ENCODE measurements around the gene YPEL2. TPM values are rescaled to one million over a fixed set of nuclear protein-coding genes. Genes with fewer than 3 reads are reported as not detected.

The YPEL2 gene
- total RNA-seq, 2 donors from 2014 or later, result 10.5 to 25.4 TPM

- DNase-seq (no peak), ATAC-seq (peak in 1 of 2 donors; percentile 21)
- intact Hi-C loops (cut with DNase I), result no loop called here
Measured at GRCh38 chr17:59415397-59415796, 83.9 kb downstream of the YPEL2 start.

GRCh38 chr17:59416184-59416583 lies 84.7 kb downstream of the YPEL2 start:
- DNase-seq (no peak), ATAC-seq (peak in 1 of 2 donors; percentile 24)
- intact Hi-C loops (cut with DNase I), result no loop called here

DNA sequence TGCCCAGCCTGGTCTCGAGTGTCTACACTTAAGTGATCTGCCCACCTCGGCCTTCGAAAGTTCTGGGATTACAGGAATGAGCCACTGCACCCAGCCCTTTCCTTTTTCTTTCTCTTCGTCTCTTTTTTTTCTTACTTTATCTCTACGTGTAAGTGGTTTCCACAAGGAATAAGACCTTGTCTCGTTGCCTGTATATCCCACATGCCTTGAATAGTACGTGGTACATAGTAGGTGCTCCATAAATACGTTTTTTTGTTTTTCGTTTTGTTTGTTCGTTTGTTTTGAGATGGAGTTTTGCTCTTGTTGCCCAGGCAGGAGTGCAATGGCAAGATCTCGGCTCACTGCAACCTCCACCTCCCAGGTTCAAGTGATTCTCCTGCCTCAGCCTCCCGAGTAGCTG lies 86.0 kb downstream of the YPEL2 start:
- ATAC-seq, result no peak
- no peak for DNase-seq
- intact Hi-C loops (cut with DNase I), result no loop called here

DNA sequence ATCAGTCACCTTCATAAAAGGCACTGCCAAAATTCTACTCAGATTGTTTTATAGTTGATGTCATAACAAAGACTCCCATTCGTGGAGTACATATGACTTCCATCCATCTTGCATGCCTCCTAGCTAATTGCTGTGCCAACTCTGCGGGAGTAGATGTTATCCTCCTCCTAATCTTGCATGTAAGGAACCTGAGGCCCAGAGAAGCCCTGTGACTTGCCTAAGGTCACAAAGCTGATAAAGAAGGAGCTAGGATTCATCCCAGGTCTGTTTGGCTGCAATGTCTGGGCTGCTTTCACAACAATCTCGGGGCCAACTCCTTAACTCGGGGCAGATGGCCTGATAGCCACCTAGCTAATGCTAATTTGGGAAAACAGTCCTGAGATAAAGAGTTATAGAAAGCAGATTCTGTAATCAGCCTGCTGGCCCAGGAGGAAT lies 87.3 kb downstream of the YPEL2 start:
- intact Hi-C loops (cut with DNase I), result no loop called here
- DNase-seq (no peak), ATAC-seq (no peak)

DNA sequence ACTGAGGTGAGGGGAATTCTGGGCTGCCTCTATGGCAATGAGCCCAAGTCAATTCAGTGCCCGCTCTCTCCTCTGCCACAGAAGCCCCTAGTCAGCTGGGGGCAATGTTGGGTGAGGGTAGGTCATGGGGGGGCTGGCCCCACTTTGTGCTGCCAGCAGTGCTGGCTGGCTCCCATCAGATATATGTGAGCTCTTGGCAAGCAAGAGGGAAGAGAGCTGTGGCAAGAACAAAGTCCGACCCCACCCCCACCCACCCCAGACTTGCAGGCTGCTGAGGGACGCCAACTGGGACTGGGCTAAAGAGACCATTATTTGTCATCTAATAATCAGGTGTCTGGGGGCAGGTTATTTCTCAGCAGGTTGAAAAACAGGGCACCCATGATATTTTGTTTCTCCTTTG lies 89.4 kb downstream of the YPEL2 start:
- ATAC-seq (no peak), DNase-seq (no peak)
- intact Hi-C loops (cut with DNase I), result loop anchor here in 1 of 2 donors (5.0 kb wide), 1 partner anchor 34 kb away; no protein-coding TSS in a partner anchor

DNA sequence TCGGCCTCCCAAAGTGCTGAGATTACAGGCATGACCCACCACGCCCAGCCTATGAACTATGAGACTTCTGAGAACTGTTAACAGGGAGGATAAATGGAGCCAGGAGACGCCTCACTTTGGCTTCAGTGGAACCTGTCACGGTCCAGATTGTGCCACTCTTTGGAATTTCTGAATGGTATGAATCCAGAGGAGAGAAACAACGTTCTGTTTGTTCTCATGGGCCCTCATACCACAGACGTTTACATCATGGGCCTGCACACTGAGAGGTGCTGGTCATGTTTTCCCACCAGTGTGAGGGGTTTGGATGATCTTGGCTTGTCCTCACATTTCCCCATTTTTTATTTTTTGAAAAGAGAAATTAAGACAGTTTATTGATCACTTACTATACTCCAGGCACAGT lies 90.3 kb downstream of the YPEL2 start:
- ATAC-seq (no peak), DNase-seq (no peak)
- intact Hi-C loops (cut with DNase I), result loop anchor here in 1 of 2 donors (5.0 kb wide), 1 partner anchor 34 kb away; no protein-coding TSS in a partner anchor

DNA sequence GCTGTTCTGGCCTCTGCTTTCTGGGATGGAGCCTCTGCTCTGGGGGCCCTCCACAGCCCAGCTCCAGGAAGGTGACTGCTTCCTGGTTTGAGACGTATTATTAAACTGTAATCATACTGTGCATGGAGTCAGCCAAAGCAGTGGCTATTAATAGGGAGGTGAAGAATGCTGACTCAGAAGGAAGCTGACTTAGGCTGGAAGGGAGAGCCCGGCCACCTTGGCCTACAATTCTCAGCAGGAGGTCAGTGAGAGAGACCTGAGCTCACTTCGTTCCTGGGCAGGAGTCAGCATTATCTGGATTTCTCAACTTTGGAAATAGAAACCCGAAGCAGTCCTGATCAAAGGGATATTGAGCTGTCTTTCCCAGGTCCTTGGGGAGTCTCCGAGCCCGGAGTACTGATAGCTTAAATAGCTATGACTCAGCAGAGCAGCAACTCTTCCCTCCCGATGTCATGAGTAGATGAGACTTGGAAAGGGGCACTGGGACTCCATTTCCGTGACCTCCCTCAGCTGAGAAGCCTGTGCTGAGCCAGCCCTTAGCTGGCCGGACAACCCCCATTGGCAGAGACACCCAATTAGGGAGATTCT lies 91.8 kb downstream of the YPEL2 start:
- intact Hi-C loops (cut with DNase I), result loop anchor here in 1 of 2 donors (5.0 kb wide), 1 partner anchor 36 kb away; no protein-coding TSS in a partner anchor
- peak; percentile 57 for DNase-seq

DNA sequence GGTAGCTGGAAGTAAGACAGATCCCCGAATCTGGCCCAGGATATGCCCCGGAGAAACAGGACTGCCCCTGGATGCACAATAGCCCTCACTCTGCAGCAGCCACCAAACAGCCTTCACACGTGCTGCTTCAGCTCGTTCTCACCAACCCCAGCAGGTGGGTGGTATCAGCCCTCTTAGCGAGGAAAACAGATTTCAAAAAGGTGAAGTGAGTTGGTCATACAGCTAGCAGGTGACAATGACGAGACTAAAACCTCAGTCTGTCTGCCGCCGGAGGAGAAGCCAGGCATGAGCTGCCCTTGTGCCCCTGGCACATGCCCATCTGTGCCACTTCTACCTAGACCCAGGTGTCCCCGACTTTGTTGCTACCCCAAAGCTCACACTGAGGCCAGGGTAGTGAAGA lies 92.4 kb downstream of the YPEL2 start:
- no peak for ATAC-seq

More for the DNA sequence above, 91.8 kb downstream of the YPEL2 start:
- peak; percentile 60 to 82 for ATAC-seq

DNA sequence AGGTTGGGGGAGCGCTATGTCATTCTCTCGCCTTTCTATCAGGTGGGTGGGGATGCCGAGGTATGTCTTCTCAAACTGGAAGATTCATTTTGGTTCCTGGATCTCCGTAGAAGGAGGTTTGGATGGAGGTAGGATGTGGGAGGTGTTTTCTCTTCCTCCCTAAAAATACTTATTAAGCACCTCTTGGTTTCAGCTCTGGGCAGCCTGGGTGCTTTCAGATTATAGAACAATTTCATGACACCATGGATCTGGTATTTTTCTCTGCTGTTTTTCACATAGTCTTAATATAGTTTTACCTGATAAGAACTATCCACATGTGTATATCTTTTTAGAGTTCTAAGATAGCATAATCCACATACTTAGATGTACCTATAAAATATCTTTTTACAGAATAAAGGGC lies 92.9 kb downstream of the YPEL2 start:
- ATAC-seq (peak; percentile 18 to 36), DNase-seq (no peak)
- intact Hi-C loops (cut with DNase I), result loop anchor here in 1 of 2 donors (5.0 kb wide), 1 partner anchor 37 kb away; no protein-coding TSS in a partner anchor

More for the DNA sequence above, 92.4 kb downstream of the YPEL2 start:
- DNase-seq, result no peak
- intact Hi-C loops (cut with DNase I), result loop anchor here in 1 of 2 donors (5.0 kb wide), 1 partner anchor 37 kb away; no protein-coding TSS in a partner anchor

- intact Hi-C loops (cut with DNase I), result loop anchor here in 1 of 2 donors (5.0 kb wide), 1 partner anchor 53 kb away; no protein-coding TSS in a partner anchor
- ATAC-seq, result peak; percentile 31 to 64
- peak; percentile 54 for DNase-seq
Measured at GRCh38 chr17:59425085-59425931, 93.9 kb downstream of the YPEL2 start.

DNA sequence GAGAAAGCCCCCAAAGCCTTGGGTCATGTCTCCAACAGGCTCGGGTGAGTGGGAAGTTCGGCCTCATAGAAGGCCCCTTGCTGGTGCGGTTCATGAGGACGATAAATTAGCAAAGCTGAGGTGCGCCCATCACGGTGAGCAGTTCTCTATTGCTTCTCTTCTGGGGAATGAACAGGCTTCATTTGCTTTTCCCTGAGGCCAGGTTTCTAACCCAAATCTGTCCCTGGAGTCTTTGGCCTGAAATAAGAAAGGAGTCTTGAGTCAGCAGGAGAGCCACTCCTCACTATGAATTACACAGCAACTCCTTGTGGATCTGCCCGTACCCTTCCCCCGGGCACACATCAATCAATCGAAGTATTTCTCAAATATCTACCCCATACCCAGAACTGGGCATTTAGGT lies 94.6 kb downstream of the YPEL2 start:
- ATAC-seq (no peak), DNase-seq (no peak)
- intact Hi-C loops (cut with DNase I), result loop anchor here in 1 of 2 donors (5.0 kb wide), 1 partner anchor 54 kb away; no protein-coding TSS in a partner anchor

DNA sequence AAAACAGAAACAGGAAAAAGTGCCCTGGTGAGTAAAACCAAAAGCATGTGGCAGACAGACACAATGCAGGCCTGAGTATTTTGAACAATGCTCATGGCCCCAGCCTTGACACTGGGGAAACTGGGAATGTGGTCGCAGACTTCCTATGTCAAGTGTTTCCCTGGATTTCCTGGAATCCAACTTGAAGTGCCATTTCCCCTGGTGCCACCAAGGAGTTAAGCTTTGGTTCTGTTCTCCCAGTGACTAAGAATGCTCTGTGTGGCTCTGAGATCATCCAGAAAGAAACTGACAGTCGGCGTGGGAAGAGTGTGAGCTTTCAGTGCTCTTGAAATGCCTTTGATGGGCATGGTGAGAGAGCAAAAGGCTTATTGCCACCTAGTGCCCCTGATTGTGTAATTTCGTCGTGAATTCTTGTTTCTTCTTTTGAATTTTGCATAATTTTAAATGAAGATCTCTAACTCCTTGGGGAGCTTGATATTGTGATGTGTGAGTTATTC lies 96.0 kb downstream of the YPEL2 start:
- ATAC-seq (peak; percentile 59 to 64), DNase-seq (no peak)
- intact Hi-C loops (cut with DNase I), result loop anchor here in 1 of 2 donors (5.0 kb wide), 1 partner anchor 55 kb away; no protein-coding TSS in a partner anchor

GRCh38 chr17:59427996-59428395 lies 96.5 kb downstream of the YPEL2 start:
- ATAC-seq, result peak; percentile 14 to 38
- no peak for DNase-seq
- intact Hi-C loops (cut with DNase I), result loop anchor here in 1 of 2 donors (5.0 kb wide), 1 partner anchor 56 kb away; no protein-coding TSS in a partner anchor

GRCh38 chr17:59428916-59429485 lies 97.5 kb downstream of the YPEL2 start:
- DNase-seq (no peak), ATAC-seq (no peak)
- intact Hi-C loops (cut with DNase I), result loop anchor here in 1 of 2 donors (5.0 kb wide), 1 partner anchor 57 kb away; no protein-coding TSS in a partner anchor

DNA sequence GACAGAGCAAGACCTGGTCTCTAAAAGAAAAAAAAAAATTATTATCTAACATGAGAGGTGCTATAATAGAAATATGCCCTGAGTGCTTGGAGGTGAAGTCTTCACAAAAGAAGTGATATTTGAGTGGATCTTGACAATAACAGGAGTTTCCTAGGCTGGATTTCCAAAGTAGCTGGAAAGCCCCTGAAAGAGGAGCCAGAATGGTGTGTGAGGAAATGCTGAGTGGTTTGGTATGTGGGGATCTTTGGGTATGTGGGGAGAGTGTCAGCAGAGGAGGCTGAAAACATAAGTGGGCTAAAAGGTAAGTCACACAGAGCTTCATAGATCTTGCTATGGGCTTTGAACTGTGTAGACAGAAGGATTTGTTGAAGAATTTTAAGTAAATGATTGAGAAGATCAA lies 100.1 kb downstream of the YPEL2 start:
- DNase-seq (no peak), ATAC-seq (no peak)
- intact Hi-C loops (cut with DNase I), result no loop called here

DNA sequence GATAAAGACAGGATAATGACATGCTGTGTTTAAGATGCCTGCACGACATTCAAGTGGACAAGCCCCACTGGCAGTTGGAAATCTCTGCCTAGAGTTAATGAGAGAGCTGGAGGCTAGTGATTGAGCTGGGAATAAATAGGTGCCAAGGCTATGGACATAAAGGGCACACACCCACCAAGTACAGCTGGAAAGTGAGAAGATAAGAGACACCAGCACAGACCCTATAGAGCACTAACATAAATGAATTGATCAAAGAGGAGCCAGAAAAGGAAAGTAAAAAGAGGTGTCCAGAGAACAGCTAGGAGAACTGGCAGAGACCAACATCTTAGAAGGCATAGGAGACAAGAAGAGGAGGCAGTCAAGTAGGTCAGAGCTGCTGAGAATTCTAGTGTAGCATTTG lies 101.2 kb downstream of the YPEL2 start:
- intact Hi-C loops (cut with DNase I), result no loop called here
- ATAC-seq (no peak), DNase-seq (no peak)

DNA sequence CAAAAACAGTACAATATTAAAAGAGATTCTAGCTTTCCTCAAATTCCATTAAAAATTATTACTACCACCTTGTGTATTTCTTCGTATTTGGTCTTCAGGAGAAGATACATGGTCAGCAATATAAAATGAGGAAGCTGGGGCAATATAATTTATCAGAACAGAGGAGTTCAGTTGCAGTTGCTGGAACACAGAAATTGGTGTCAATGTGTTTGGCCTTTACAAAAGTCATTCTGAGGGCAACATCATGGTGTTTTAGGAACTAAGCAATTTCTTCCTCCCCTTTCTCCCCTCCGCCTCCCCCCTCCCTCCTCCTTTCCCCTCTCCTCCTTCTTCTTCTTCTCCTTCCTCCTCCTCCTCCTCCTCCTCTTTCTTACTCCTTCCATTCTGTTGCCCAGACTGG lies 102.1 kb downstream of the YPEL2 start:
- no peak for DNase-seq
- ATAC-seq, result no peak
- intact Hi-C loops (cut with DNase I), result no loop called here

DNA sequence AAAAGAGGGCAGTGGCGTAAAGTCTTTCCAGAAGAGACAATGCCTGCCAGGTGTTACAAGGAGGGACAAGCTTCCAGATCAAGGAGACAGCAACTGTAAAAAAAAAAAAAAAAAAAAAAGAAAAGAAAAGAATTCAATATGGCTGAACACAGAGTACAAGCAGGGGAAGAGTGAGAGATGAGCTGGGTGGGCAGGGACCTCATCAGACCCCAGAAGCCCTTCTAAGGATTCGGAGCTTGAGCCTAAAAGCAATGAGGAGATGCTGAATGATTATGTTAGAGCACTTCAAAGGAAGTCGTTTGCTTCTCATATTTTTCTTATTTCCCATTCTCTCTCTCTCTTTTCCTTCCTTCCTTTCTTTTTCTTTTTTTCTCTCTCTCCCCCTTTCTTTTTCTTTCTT lies 103.0 kb downstream of the YPEL2 start:
- no peak for ATAC-seq
- intact Hi-C loops (cut with DNase I), result no loop called here
- no peak for DNase-seq

DNA sequence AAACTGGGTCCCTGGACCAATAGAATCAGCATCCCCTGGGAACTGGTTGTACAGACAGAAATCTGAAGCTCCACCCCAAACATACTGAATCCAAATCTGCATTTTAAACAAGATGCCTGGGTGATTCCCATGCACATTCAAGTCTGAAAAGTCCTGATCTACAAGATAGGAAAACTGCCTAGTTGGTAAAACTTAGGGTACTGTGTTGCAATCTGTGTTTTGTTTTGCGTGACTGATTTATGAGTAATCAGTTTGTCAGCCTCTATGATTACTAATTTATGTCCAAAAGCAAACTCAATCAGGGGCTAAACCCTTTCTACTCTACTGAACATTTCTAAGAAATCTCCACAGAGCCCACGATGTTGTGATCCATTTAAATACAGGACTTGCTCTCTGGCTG lies 103.8 kb downstream of the YPEL2 start:
- no peak for DNase-seq
- peak in 1 of 2 donors; percentile 50 for ATAC-seq
- intact Hi-C loops (cut with DNase I), result no loop called here
